GM19455 (cell line): ENCODE data around the gene GLOD4.
"Not testable (repeated sequence)": the region's sequence is repeated elsewhere in the genome, so short reads cannot be mapped to it uniquely, and the experiment has no call there.

Experiments used
- ATAC-seq: cut with Tn5 transposase; IDR thresholded peaks from one replicate; pipeline ENCODE4 v1.9.1; 2021; ENCODE audit not compliant: unreplicated experiment

GLOD4 gene, protein sequence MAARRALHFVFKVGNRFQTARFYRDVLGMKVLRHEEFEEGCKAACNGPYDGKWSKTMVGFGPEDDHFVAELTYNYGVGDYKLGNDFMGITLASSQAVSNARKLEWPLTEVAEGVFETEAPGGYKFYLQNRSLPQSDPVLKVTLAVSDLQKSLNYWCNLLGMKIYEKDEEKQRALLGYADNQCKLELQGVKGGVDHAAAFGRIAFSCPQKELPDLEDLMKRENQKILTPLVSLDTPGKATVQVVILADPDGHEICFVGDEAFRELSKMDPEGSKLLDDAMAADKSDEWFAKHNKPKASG

DNA sequence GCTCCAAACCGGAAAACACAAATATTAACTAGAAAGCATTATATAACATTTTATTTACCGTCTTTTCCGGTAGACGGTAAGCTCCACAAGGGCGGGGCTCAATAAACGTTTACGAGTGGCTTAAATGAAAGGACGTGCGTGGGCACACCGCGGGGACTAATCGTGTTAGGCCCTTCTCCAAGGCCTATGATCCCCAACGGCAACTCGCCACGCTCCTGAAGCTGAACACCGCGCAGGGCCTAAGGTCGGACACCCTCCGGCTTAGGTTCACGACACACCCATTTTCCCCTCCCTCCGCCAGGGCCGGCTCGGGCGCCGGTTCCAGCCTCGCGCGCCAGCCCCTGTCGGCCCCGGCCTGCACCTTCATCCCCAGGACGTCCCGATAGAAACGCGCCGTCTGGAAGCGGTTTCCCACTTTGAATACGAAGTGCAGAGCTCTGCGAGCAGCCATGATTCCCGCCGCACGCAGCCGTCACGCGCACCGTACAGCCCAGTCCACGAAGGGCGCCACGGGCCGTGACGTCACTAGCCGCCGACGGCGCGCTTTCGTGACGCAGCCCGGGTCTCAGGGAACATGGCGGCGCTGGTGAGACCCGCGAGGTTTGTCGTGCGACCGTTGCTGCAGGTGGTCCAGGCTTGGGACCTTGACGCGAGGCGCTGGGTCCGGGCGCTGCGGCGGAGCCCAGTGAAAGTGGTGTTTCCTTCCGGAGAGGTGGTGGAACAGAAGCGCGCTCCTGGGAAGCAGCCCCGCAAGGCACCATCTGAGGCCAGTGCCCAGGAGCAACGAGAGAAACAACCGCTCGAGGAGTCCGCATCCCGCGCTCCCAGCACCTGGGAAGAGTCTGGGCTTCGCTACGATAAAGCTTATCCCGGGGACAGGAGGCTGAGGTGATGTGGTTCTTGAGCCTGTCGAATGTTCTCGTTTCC lies at the start of gene GLOD4, which contains the start of gene MRM3:
GLOD4 (minus strand) TSS at position 476 of the 927 bp plus-strand sequence; CDS start at position 451, 25 bp downstream.
MRM3 (plus strand) TSS at position 549 of the 927 bp plus-strand sequence; CDS start at position 575, 26 bp downstream.
- ATAC-seq, result peak; percentile 89

DNA sequence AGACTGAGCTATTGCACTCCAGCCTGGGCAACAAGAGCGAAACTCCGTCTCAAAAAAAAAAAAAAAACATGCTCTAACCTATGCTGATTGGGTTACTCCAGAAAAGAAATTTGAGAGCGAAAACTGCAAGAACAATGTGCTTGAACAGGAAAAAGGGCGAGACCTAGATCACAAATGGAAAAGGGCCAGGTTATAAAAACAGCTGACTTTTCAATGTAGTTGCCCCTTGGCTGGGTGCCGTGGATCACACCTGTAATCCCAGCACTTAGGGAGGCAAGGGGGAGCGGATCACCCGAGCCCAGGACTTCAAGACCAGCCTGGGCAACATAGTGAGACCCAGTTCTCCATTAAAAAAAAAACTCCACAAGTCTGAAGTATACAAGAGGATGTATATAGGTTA lies 48.9 kb upstream of the GLOD4 start:
- no peak for ATAC-seq

DNA sequence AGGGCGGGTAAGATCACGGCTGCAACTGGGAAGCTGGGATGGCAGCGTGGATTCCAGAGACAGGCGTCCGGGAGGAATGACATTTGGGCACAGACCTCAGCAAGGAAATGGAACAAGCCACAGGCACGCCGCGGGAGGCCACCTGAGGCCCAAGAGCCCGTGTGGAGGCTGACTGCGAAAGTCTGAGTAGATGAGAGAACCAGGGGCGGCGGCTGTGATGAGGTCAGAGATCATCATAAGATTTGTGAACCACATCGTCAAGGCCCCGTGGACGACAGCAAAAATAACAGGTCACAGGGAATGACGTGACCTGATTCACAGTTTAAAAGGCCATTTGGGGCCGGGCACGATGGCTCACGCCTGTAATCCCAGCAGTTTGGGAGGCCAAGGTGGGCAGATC lies 48.3 kb upstream of the GLOD4 start:
- ATAC-seq, result no peak

DNA sequence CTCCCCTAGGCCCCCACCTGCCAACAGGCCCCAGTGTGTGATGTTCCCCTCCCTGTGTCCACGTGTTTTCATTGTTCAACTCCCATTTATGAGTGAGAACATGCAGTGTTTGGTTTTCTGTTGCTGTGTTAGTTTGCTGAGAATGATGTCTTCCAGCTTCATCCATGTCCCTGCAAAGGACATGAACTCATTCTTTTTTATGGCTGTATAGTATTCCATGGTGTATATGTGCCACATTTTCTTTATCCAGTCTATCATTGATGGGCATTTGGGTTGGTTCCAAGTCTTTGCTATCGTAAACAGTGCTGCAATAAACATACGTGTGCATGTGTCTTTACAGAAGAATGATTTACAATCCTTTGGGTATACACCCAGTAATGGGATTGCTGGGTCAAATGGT lies 47.5 kb upstream of the GLOD4 start:
- not testable (repeated sequence) for ATAC-seq

DNA sequence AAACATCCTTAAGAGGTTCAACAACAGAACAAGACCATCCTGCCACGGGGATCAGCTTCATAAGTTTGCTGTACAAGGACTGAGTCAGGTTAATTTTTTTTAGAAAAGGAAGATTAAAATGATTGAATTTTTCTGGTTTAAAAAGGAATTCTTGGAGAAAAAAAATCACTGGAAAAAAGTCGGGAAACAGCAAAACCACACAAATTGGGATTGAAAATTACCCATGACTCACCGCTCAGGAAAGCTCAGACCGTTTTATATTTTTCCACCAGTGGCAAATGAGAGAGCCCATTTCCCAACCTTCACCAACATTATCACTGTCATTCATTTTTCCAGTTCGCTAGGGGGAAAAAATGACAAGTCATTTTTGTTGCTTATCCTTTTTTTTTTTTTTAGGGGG lies 46.7 kb upstream of the GLOD4 start:
- no peak for ATAC-seq

DNA sequence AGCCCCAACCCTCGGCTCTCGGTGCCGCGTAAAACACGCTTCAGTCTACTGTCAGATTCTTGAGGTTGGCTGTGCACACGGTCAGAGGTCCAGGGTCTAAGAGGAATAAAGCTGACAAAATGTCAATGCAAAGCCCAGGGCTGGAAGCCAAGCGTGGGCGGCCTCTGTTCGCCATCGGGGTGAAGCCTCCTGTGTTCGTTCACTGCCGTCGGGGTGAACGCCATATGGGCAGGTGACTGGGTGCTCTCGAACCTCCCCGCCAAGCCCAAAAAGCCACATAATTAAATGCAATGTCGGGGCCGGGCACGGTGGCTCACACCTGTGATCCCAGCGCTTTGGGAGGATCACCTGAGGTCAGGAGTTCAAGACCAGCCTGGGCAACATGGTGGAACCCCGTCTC lies 44.7 kb upstream of the GLOD4 start:
- ATAC-seq, result no peak

DNA sequence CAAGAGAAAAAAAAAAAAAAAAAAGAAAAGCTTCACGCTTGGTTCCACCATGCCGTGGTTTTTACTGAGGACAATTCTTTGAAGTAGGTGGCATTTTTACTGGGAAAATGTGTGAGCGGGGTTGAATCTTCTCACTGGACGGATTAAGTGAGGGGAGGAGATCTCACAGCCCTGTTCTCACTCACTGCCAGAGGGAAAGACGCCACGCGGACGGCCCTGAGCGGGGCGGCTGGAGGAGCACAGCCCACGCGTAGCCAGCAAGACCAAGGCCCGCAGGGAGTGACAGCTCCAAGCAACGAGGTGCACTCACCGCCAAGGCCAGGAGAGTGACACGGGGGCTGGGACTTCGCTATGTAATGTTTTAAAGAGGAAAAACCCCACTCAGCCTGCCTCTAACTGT lies 43.1 kb upstream of the GLOD4 start:
- ATAC-seq, result no peak

DNA sequence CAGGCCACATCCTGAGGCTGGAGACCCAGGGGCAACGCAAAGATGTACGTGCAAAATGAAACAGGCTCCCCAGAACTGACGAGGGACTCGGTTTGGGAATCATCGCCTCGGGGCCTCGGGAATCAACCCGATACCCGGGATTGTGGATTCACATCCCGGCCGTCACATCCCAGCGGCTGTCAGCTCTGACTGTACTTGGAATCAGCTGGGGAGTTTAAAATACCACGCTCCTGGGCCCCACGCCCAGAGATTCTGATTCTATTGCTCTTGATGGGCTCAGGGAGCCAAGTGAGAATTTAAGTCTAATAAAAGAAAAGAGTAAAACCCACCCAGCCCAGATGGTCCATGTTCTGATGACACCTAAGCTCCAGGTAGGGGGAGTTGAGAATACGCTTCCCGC lies 42.3 kb upstream of the GLOD4 start:
- ATAC-seq, result no peak

DNA sequence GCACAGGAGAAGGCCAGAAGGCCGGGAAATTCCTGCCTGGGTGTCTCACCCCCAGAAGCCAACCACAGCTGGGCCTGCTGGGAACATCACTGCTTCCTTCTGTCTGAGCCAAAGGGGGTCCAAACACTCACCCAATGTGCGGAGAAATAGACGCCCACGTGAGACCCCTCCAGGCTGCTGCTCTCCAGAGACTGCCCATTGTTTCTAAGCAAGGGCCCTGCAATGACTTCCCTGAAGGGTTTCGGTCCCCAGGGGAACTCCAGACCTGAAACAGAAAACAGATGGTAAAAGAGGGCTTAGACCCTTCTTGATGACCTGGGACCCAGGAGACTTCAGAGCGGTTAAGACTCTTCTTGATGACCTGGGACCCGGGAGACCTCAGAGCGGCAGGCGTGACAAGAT lies 41.4 kb upstream of the GLOD4 start:
- ATAC-seq, result no peak

DNA sequence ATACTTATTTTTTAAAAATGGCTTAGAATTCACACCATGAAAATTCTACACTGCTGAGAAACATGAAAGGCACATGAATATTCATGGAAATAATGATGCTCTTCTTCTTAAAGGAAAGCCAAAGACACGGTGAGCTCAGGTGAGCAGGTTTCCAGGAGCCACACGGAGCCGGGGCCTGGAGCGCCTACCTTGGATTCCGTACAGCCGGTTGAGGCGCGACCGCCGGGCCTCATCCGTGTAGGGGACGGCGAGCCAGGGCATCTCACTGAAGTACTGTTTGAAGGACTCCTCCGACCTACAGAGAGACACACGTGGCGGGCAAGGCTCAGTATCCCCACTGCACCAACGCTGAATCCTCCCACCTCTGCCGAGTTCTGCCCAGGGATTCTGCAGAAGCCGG lies 37.2 kb upstream of the GLOD4 start:
- no peak for ATAC-seq

DNA sequence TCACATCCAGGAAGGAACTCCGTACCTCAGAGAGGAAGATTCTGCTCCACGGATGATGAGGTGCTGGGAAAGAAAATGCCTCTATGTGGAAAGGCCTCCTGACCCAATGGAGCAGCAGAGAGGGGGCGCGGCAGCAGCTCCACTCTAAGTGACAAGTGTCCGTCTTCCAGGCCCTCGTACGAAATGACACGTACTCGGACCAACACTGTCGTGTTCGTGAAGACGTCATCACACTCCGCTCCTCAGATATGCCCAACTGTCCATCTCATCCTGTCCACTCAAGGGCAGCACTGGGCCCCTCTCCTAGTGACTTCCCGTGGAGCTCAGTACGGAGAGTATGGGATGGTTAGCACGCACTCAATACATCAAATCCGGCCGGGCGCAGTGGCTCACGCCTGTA lies 32.3 kb upstream of the GLOD4 start:
- no peak for ATAC-seq

DNA sequence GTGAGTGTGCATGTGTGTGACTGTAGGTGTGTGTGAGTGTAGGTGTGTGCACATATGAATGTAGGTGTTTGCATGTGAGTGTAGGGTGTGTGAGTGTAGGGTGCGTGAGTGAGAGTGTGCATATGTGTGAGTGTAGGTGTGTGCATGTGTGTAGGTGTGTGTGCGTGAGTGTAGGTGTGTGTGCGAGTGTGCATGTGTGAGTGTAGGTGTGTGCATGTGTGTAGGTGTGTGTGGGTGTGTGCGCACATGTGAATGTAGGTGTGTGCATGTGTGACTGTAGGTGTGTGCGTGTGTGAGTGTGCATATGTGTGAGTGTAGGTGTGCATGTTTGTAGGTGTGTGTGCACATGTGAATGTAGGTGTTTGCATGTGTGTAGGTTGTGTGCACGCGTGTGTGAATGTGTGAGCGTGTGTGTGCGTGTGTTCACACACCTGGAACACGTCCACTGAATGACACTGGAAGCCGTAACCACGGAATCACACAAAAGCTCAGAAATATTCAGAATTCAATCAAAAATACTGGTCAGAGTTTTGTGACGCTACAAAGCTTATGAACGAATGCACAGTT lies 30.6 kb upstream of the GLOD4 start:
- no peak for ATAC-seq

DNA sequence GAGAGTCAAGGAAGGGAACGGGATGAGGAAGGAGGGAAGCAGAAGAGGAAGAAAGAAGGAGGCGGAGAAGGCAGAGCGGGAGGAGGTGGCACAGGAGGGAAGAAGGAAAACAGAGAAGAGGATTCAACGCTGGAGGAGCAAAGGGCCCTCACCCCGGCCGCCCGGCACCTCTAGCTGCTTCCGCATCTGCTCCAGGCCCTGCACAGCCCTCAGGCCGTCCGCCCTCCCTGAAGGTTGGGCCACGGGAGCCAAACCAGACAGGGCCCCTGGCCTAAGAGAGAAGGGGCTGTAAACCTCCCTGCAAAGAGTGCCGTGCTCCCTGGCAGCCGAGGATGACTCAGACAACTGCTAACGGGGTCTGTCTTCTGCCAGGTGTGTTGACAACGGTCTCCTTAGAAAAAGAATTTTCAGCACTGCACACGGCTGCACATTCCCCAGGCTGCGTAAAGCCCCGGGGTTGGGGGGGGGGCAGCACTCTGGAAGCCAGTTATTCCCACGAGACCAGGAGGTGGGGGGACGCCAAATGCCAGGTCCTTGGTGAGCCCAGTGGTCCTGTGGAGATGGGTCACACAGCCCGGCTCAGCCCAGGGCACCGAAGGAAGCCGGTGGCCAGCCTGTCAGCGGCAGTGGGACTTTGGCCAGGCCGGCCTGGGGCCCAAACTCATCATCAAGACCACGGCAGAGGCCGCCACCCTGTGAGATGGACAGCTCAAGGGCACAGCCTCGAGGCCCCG lies 29.1 kb upstream of the GLOD4 start:
- ATAC-seq, result no peak

DNA sequence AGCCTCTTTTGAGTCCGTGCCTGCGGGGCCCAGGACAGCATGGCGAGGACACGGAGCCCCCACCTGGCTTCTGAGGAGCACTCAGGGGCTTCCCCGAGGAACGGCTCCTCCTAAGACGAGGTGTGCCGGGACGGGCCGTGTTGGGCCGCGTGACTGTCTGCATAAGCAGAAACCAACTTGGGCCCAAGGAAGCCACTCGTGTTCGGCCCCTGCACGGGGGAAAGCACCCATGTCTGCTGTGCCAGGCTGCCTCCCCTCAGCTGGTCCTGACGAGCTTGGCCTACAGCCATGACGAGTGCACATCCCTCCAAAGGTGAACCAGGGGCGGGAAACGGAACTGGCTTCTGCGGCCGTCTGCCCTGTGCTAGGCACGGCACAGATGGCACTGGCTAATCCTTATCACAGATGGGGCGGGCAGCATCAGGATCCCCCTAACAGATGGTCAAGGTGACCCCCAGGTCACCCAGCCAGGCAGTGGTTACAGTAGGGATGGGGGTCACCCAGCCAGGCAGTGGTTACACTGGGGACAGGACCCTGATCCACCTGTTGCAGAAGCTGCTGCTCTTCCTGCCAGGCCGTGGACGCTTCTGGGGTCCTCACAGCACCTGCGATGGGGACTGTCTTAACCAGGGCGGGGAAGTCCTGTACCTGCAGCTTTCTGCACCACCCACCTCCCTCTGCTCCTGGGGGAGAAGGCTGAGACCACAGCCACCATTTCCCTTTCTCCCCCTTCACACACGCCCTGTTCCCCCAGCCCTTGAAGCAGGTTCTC lies 25.6 kb upstream of the GLOD4 start:
- no peak for ATAC-seq

DNA sequence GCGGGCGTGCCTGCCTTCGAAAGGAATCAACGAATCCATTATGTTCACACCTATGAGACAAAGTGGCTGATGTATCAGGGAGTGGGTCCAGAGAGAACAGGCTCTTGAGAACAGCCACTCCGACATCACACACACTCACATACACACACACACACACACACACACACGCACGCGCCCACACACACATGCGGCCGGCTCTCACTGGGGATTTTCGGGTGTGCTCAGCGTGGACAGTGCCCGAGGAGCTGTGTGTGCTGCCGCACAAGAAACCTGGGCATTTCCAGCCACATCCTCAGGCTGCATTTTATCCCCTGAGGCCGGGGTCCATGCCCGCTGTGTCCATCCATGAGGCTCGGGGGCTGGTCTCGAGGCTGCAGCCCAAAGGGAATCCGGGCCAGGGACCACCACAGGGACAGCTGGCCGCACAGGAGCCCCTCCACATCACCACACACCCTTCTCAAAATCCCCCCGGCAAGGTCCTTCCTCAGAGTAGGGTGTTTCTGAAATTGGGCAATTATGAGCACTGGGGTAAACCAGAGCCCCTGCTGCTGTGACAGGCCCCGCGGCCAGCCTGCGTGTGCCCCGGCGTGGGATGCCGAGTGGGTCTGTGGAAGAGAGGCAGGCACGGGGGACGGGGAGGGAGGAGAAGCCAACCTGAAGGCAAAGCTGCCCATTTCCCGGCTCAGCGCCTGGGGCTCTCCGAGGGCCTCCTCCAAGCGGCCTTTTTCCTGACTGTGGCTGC lies 24.9 kb upstream of the GLOD4 start:
- no peak for ATAC-seq

DNA sequence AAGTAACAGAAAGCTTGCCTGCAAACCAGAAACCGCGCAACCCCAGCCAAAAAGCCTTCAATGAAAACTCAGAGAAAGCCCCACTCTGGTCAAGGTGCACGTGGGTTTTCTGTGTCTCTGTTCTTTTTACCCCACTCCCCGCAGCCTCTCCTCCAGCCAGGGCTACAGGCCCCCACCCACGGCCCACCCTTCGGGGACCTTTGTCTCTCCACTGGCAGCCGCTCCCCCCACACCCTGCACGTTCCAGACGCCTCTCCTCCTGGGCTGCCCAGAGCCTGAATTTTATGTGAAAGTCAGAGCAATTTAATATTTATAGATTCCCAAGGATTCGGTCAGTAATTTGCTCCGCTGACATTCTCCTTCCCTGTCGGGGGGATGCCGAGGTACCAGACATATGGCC lies 24.3 kb upstream of the GLOD4 start:
- ATAC-seq, result no peak

DNA sequence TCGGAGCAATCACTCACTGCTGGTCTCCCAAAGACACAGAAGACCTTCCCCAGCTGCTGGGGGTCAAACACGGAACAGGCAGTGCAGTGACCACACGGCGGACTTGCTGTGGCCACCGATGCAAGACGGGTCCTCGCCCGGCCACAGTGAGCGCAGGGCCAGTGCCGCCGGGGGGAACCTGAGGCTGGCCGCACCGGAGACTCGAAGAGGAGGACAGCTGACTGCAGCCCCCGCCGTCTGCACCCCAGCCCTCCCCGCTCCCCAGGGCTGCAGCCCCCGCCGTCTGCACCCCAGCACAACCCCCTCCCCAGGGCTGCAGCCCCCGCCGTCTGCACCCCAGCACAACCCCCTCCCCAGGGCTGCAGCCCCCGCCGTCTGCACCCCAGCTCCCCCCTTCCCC lies 23.8 kb upstream of the GLOD4 start:
- not testable (repeated sequence) for ATAC-seq

DNA sequence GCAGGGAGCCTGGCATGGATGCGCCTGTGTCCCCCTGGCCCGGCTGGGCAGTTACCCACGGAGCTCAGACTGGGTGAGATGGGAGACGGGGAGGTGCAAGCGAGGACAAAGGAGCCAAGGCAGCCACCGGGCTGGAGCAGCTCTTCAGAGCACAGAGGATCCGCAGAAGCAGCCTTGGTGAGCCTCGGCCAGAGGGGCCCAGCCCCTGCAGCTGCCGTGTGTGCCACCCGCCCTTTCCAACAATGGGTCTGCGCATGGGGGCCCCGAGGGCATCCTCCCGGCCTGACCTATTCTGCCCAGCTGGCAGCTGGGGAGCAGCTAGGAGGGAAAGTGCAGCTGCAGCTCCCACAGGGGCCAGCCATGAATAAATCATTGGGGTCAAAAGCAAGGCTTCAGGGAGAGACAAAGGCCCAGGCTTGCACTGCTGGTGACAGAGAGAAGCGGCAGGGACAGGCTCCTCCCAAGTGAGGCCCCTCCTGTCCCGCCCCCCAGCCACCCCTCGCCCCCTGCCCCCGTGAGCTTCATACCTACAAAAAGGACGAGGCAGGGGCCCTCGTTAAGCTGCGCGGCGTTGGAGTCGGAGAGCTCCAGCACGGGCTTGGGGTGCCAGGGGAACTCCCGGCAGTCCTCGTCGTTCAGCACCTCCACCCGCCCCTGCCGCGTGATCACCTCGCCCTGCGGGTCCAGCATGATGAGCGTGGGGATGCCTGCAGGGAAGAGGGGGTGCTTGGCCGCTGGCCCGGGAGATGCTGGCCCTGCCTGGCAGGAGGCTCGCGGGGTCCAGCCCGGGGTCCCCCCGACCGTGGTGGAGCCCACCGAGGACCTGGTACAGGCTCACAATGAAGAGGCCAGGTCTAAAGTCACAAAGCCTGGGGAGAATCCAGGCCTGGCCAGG lies 22.7 kb upstream of the GLOD4 start:
- no peak for ATAC-seq
